BE2C (cell line): ENCODE results near the gene PFDN2.

Experiments
- DNase-seq: peaks from one replicate; pipeline ENCODE4 v3.0.0-alpha.2; 2020
- H3K27me3 ChIP-seq: fragments of 250-450 bp; sonication (Bioruptor Pico); 2 replicates; pipeline ENCODE4 v1.5.1; 2020; ENCODE audit warnings: mild to moderate bottlenecking
- H3K36me3 ChIP-seq: fragments of 250-450 bp; sonication (Bioruptor Pico); 2 replicates; pipeline ENCODE4 v1.5.1; 2020; ENCODE audit warnings: mild to moderate bottlenecking
- H3K4me1 ChIP-seq: fragments of 250-450 bp; sonication (Bioruptor Pico); 2 replicates; pipeline ENCODE4 v1.5.1; 2020
- H3K4me3 ChIP-seq: 2 replicates; pipeline ENCODE4 v1.5.1; 2011; ENCODE audit warnings: low read depth, low read length
- H3K9me3 ChIP-seq: fragments of 250-450 bp; sonication (Bioruptor Pico); 2 replicates; pipeline ENCODE4 v1.5.1; 2020
- CTCF ChIP-seq: IDR thresholded peaks from 2 replicates; pipeline ENCODE4 v1.5.1; 2012; ENCODE audit warnings: mild to moderate bottlenecking, low read depth, low read length

PFDN2 gene

DNA sequence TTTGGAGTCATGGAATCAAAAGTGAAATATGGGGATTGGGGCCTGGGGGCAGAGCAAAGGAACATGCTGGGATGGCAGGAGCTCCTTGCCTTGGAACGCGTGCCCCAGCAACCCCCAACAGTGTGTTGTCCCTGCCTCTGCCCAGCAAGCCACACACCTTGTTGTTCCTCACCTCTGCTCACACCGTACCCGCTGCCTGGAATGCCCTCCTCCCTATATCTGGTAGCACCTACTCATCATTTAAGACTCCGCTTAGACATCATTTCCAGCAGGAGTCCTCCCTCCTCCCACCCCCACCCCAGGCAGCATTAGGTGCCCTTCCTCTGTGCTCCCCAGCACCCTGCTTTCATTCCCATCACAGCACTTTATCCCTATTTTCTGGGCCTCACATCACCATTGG is 36.3 kb downstream of the PFDN2 start:
- TF ChIP-seq CTCF: no peak
- Histone ChIP-seq H3K36me3 (no peaks in the 10 kb centered on the region), H3K9me3 (no peaks in the 10 kb centered on the region), H3K4me3 (no peak overlapping the region), H3K4me1 (peaks cover 5% of the 10 kb centered on the region), H3K27me3 (no peaks in the 10 kb centered on the region)
- DNase-seq: no peak

GRCh38 chr1:161080441-161081405 is 37.1 kb downstream of the PFDN2 start:
- H3K4me3 ChIP-seq: no peak overlapping the region
- H3K4me1 ChIP-seq: peaks cover 5% of the 10 kb centered on the region
- DNase-seq: no peak
- TF ChIP-seq CTCF: no peak
- H3K27me3 ChIP-seq: no peaks in the 10 kb centered on the region
- H3K36me3 ChIP-seq: no peaks in the 10 kb centered on the region
- H3K9me3 ChIP-seq: no peaks in the 10 kb centered on the region

- peaks cover 5% of the 10 kb centered on the region for H3K4me1 ChIP-seq
- H3K9me3 ChIP-seq: no peaks in the 10 kb centered on the region
- H3K27me3 ChIP-seq: no peaks in the 10 kb centered on the region
- TF ChIP-seq CTCF: no peak
- no peak overlapping the region for H3K4me3 ChIP-seq
- no peak for DNase-seq
- no peaks in the 10 kb centered on the region for H3K36me3 ChIP-seq
These were observed 38.3 kb downstream of the PFDN2 start for GRCh38 chr1:161079436-161080110.

GRCh38 chr1:161077426-161077825 is 40.4 kb downstream of the PFDN2 start:
- no peak for TF ChIP-seq CTCF
- no peaks in the 10 kb centered on the region for H3K27me3 ChIP-seq
- no peaks in the 10 kb centered on the region for H3K36me3 ChIP-seq
- H3K4me3 ChIP-seq: no peak overlapping the region
- DNase-seq: no peak
- H3K9me3 ChIP-seq: no peaks in the 10 kb centered on the region
- no peaks in the 10 kb centered on the region; the same call in 1 of the 2 replicates for H3K4me1 ChIP-seq

GRCh38 chr1:161076410-161076809 is 41.4 kb downstream of the PFDN2 start:
- TF ChIP-seq CTCF: no peak
- H3K4me1 ChIP-seq: no peaks in the 10 kb centered on the region; the same call in 1 of the 2 replicates
- no peaks in the 10 kb centered on the region for H3K9me3 ChIP-seq
- no peak overlapping the region for H3K4me3 ChIP-seq
- DNase-seq: no peak
- no peaks in the 10 kb centered on the region for H3K27me3 ChIP-seq
- H3K36me3 ChIP-seq: no peaks in the 10 kb centered on the region
